K562 treated with DMSO at 1 percent for 24 hours (cell line): Measurements from ENCODE around the gene NCK2. TPM values are rescaled to one million over a fixed set of nuclear protein-coding genes. Genes with fewer than 3 reads are reported as not detected.

Experiments
- total RNA-seq: library from RNA; unstranded; fragments of 300-600 nt; gene quantifications from 2 replicates; pipeline ENCODE4 v1.2.3, GENCODE V29; 2022; ENCODE audit warnings: low read depth; ENCODE audit not compliant: insufficient read depth

Gene NCK2
- total RNA-seq, result 67.0 and 76.7 TPM in 2 replicates

GRCh38 chr2:105744909-105745853 lies at the start of gene NCK2:
Gene NCK2 (plus strand): TSS chr2:105744912. CDS start chr2:105855064, 110,152 bp downstream.

